HepG2 (cell line): ENCODE data around the gene ASXL1. TPM values are rescaled to one million over a fixed set of nuclear protein-coding genes. Genes with fewer than 3 reads are reported as not detected.
A peak's percentile ranks its signal among the peaks of the same experiment; 100 is the strongest.

Experiments used
- ARNT2 ChIP-seq: sonication (generic); formaldehyde crosslinking; IDR thresholded peaks from 2 replicates; pipeline ENCODE4 v1.8.0; 2022; ENCODE audit warnings: mild to moderate bottlenecking, low read depth, missing genetic modification reagents, moderate library complexity
- GABPA ChIP-seq, 2 experiments: IDR thresholded peaks; 2 replicates each; pipeline ENCODE4 v1.6.1; 2011 to 2016; ENCODE audit warnings: low read depth in 2 of 2, low read length in 1 of 2, missing biosample characterization in 1 of 2, missing genetic modification characterization in 1 of 2
- KLF15 ChIP-seq: sonication (generic); formaldehyde crosslinking; IDR thresholded peaks from 2 replicates; pipeline ENCODE4 v1.8.1; 2023; ENCODE audit warnings: borderline replicate concordance, mild to moderate bottlenecking, inconsistent platforms, missing genetic modification reagents, mixed read lengths
- NRL ChIP-seq: sonication (generic); formaldehyde crosslinking; IDR thresholded peaks from 2 replicates; pipeline ENCODE4 v1.5.0; 2020; ENCODE audit warnings: missing genetic modification reagents, mild to moderate bottlenecking, moderate library complexity, borderline replicate concordance
- SATB2 ChIP-seq: sonication (generic); formaldehyde crosslinking; IDR thresholded peaks from 2 replicates; pipeline ENCODE4 v1.5.0; 2020; ENCODE audit warnings: missing genetic modification reagents
- SIN3A ChIP-seq: IDR thresholded peaks from 2 replicates; pipeline ENCODE4 v1.6.1; 2011; ENCODE audit warnings: low read depth, mild to moderate bottlenecking, control low read depth, low read length, borderline replicate concordance
- SIX1 ChIP-seq: sonication (generic); formaldehyde crosslinking; IDR thresholded peaks from 2 replicates; pipeline ENCODE4 v1.4.0; 2020; ENCODE audit warnings: missing genetic modification reagents, borderline replicate concordance
- SOX13 ChIP-seq, 3 experiments: fragments of 450-650 bp in 1 of 3; sonication (generic) in 1 of 3; formaldehyde crosslinking in 1 of 3; IDR thresholded peaks in 2 of 3; conservative IDR thresholded peaks in 1 of 3; 2 replicates each; pipeline versions ENCODE4 v1.5.0 to v1.6.1; 2016 to 2020; ENCODE audit warnings: antibody characterized with exemption in 1 of 3, mild to moderate bottlenecking in 1 of 3, missing compliant biosample characterization in 1 of 3, missing genetic modification reagents in 1 of 3, moderate library complexity in 1 of 3
- TEAD2 ChIP-seq: sonication (generic); formaldehyde crosslinking; IDR thresholded peaks from 2 replicates; pipeline ENCODE4 v1.9.0; 2021; ENCODE audit warnings: missing genetic modification reagents
- U2AF1 ChIP-seq: fragments of 200-400 bp; formaldehyde crosslinking; optimal IDR thresholded peaks from 2 replicates; pipeline ENCODE3; 2017; ENCODE audit warnings: mild to moderate bottlenecking, low read depth, low read length
- ZBTB20 ChIP-seq: sonication (generic); formaldehyde crosslinking; IDR thresholded peaks from 2 replicates; pipeline ENCODE4 v1.8.1; 2023; ENCODE audit warnings: missing genetic modification reagents, low read depth, mild to moderate bottlenecking, borderline replicate concordance
- ZNF33A ChIP-seq: sonication (generic); formaldehyde crosslinking; IDR thresholded peaks from 2 replicates; pipeline ENCODE4 v1.5.1; 2020; ENCODE audit warnings: missing genetic modification reagents, mild to moderate bottlenecking, moderate library complexity, borderline replicate concordance
- ZNF441 ChIP-seq: sonication (generic); formaldehyde crosslinking; IDR thresholded peaks from 2 replicates; pipeline ENCODE4 v1.7.0; 2021; ENCODE audit warnings: missing genetic modification reagents, borderline replicate concordance
- ZNF460 ChIP-seq: sonication (generic); formaldehyde crosslinking; IDR thresholded peaks from 2 replicates; pipeline ENCODE4 v1.5.1; 2020; ENCODE audit warnings: missing genetic modification reagents, mild to moderate bottlenecking, borderline replicate concordance
- ZNF737 ChIP-seq: sonication (generic); formaldehyde crosslinking; IDR thresholded peaks from 2 replicates; pipeline ENCODE4 v1.5.0; 2020; ENCODE audit warnings: missing genetic modification reagents, mild to moderate bottlenecking, borderline replicate concordance
- ZNF768 ChIP-seq: sonication (generic); formaldehyde crosslinking; IDR thresholded peaks from 2 replicates; pipeline ENCODE4 v1.4.0; 2020; ENCODE audit warnings: missing genetic modification reagents
- ZNF772 ChIP-seq: sonication (generic); formaldehyde crosslinking; IDR thresholded peaks from 2 replicates; pipeline ENCODE4 v1.5.0; 2020; ENCODE audit warnings: mild to moderate bottlenecking, missing genetic modification reagents
- polyA plus RNA-seq, 8 experiments: library from polyadenylated mRNA; depleted of rRNA in 3 of 8; stranded (reverse) in 7 of 8; unstranded in 1 of 8; fragments of >200 nt; fragmentation: Illumina TruSeq in 4 of 8; extraction: Trizol in 4 of 8; gene quantifications; 2 replicates each; pipeline versions ENCODE4 v1.2.1 to v1.2.3, GENCODE V29; 2011 to 2016; ENCODE audit warnings: low read depth in 4 of 8, missing spikeins in 1 of 8, mixed read lengths in 1 of 8; ENCODE audit not compliant: insufficient read depth in 1 of 8
- total RNA-seq, 5 experiments: library from RNA; depleted of rRNA; stranded (reverse); fragments of >200 nt; fragmentation: Illumina TruSeq; extraction: Trizol; gene quantifications; 2 replicates each; pipeline ENCODE4 v1.2.3, GENCODE V29; 2016; ENCODE audit warnings: low read depth in 1 of 5
- TF ChIP-seq, protein P1 (sequence below): sonication (generic); formaldehyde crosslinking; IDR thresholded peaks from 2 replicates; pipeline ENCODE4 v1.4.0; 2020; ENCODE audit warnings: missing genetic modification reagents, borderline replicate concordance
- TF ChIP-seq, protein P2 (sequence below): IDR thresholded peaks from 2 replicates; pipeline ENCODE4 v1.6.1; 2016; ENCODE audit warnings: low read depth, control low read depth
- TF ChIP-seq, protein P3 (sequence below): sonication (generic); formaldehyde crosslinking; IDR thresholded peaks from 2 replicates; pipeline ENCODE4 v1.4.0; 2020; ENCODE audit warnings: missing genetic modification reagents
- TF ChIP-seq, protein P4 (sequence below): IDR thresholded peaks from 2 replicates; pipeline ENCODE4 v1.6.1; 2016; ENCODE audit warnings: missing compliant biosample characterization, missing genetic modification reagents, borderline replicate concordance
- TF ChIP-seq, protein P5 (sequence below): IDR thresholded peaks from 2 replicates; pipeline ENCODE4 v1.6.1; 2018; ENCODE audit warnings: missing genetic modification reagents

ASXL1 gene
- total and polyA plus RNA-seq, 2 of the 13 experiments (the other 11 are each of a cell fraction or from before 2014, with no cell fraction given), result 62.1 to 74.8 TPM

DNA sequence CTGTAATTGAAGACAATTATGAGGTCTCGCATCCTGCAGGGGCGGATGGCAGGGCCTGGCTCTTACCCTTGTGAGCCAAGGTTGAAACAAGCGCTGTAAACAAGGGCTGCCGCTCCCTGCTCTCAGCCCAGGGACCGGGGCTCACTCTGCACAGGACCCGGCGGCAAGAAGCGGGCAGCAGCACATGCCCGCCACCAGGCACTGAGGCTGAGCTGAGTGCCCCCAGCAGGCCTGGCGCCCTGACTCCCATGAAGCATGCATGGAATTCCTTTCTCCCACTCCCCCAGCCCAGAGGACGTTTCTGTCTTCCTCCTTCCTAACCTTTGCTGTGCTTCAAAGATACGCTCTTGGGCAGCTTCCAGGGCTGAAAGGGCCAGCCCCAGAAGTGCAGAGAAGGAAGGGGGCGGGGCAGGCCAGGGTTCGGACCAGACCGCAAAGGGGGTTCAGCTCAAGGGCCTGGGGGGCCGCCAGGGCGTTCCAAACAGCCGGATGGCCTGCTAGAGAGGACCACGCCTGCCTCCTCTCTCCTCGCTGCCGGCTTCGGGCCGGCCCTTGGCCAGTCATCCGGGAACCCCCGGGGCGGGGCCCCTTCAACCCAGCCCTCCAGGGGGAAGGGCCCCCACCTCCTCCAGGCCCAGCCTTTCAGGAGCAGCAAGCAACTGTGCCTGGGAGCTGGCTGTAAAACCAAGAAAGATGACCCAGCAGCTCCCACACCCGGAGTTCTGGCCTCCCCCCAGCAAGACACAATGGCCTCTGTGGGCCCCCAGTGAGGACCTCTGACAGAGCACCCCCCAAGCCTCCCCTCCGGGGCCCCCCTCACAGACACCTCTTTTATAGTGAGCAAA is 117.1 kb downstream of the ASXL1 start (continued):
- TF ChIP-seq, protein P1, sequence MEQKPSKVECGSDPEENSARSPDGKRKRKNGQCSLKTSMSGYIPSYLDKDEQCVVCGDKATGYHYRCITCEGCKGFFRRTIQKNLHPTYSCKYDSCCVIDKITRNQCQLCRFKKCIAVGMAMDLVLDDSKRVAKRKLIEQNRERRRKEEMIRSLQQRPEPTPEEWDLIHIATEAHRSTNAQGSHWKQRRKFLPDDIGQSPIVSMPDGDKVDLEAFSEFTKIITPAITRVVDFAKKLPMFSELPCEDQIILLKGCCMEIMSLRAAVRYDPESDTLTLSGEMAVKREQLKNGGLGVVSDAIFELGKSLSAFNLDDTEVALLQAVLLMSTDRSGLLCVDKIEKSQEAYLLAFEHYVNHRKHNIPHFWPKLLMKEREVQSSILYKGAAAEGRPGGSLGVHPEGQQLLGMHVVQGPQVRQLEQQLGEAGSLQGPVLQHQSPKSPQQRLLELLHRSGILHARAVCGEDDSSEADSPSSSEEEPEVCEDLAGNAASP (CRISPR knock-in tag), result peak; percentile 47; the same call in 1 of the 2 replicates
- TF ChIP-seq, protein P2, sequence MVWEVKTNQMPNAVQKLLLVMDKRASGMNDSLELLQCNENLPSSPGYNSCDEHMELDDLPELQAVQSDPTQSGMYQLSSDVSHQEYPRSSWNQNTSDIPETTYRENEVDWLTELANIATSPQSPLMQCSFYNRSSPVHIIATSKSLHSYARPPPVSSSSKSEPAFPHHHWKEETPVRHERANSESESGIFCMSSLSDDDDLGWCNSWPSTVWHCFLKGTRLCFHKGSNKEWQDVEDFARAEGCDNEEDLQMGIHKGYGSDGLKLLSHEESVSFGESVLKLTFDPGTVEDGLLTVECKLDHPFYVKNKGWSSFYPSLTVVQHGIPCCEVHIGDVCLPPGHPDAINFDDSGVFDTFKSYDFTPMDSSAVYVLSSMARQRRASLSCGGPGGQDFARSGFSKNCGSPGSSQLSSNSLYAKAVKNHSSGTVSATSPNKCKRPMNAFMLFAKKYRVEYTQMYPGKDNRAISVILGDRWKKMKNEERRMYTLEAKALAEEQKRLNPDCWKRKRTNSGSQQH (CRISPR knock-in tag), result no peak
- TF ChIP-seq KLF15 (peak; percentile 45; the same call in 1 of the 2 replicates), TEAD2 (CRISPR knock-in tag) (no peak), SIX1 (CRISPR knock-in tag) (peak; percentile 45; the same call in 1 of the 2 replicates), ZNF768 (peak; percentile 71), ZNF772 (CRISPR knock-in tag) (peak; percentile 83), ZNF33A (CRISPR knock-in tag) (no peak), ZNF460 (CRISPR knock-in tag) (no peak), NRL (CRISPR knock-in tag) (no peak; the same call in none of the 2 replicates), GABPA (IDR thresholded peaks at IDR 0.05; ENCODE audit: low read depth, low read length) (no peak), GABPA (CRISPR knock-in tag; IDR thresholded peaks at IDR 0.05; ENCODE audit: low read depth) (no peak), SIN3A (peak; percentile 83; the same call in 1 of the 2 replicates), ZNF737 (no peak), U2AF1 (peak; percentile 45), ARNT2 (CRISPR knock-in tag) (peak; percentile 96), ZNF441 (CRISPR knock-in tag) (peak; percentile 52; the same call in 1 of the 2 replicates), SOX13 (IDR thresholded peaks at IDR 0.05) (no peak), SOX13 (CRISPR knock-in tag; conservative IDR thresholded peaks at IDR 0.05 in 1 of 2, IDR thresholded peaks at IDR 0.05 in 1 of 2) (peak in 1 of 2 experiments; percentile 47; a peak in 2 of 4 replicates), ZBTB20 (CRISPR knock-in tag) (peak; percentile 47; the same call in 1 of the 2 replicates), SATB2 (CRISPR knock-in tag) (peak; percentile 81; the same call in 1 of the 2 replicates)
- TF ChIP-seq, protein P3, sequence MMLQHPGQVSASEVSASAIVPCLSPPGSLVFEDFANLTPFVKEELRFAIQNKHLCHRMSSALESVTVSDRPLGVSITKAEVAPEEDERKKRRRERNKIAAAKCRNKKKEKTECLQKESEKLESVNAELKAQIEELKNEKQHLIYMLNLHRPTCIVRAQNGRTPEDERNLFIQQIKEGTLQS (CRISPR knock-in tag), result no peak
- TF ChIP-seq, protein P4, sequence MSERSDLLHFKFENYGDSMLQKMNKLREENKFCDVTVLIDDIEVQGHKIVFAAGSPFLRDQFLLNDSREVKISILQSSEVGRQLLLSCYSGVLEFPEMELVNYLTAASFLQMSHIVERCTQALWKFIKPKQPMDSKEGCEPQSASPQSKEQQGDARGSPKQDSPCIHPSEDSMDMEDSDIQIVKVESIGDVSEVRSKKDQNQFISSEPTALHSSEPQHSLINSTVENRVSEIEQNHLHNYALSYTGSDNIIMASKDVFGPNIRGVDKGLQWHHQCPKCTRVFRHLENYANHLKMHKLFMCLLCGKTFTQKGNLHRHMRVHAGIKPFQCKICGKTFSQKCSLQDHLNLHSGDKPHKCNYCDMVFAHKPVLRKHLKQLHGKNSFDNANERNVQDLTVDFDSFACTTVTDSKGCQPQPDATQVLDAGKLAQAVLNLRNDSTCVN (CRISPR knock-in tag), result no peak
- TF ChIP-seq, protein P5, sequence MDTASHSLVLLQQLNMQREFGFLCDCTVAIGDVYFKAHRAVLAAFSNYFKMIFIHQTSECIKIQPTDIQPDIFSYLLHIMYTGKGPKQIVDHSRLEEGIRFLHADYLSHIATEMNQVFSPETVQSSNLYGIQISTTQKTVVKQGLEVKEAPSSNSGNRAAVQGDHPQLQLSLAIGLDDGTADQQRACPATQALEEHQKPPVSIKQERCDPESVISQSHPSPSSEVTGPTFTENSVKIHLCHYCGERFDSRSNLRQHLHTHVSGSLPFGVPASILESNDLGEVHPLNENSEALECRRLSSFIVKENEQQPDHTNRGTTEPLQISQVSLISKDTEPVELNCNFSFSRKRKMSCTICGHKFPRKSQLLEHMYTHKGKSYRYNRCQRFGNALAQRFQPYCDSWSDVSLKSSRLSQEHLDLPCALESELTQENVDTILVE (CRISPR knock-in tag), result peak; percentile 55; the same call in 1 of the 2 replicates
